Activated CD8-positive, alpha-beta T cell treated with anti-CD3 and anti-CD28 coated beads for 36 hours (primary cell): ENCODE measurements around the gene GHRHR. TPM values are rescaled to one million over a fixed set of nuclear protein-coding genes. Genes with fewer than 3 reads are reported as not detected.

Experiments used
- ATAC-seq: fragments of 200-7000 bp; cut with Tn5 transposase; one replicate; pipeline ENCODE4 v1.10.0; 2021; ENCODE audit warnings: mild to moderate bottlenecking, moderate library complexity
- CTCF ChIA-PET: fragments of 350-600 bp; sonication (Branson Sonifier 250); formaldehyde crosslinking; loops from one replicate; lab custom pipeline; 2021; ENCODE audit warnings: antibody characterized with exemption; lab: Charles Lee
- POLR2A ChIA-PET: fragments of 350-600 bp; sonication (Branson Sonifier 250); formaldehyde crosslinking; loops from one replicate; lab custom pipeline; 2021; ENCODE audit warnings: antibody characterized with exemption; lab: Charles Lee
- DNase-seq: peaks from one replicate; pipeline ENCODE4 v3.0.0-alpha.2; 2020
- H3K27ac Mint-ChIP-seq: one replicate; pipeline ENCODE4 v1.8.0; 2021; ENCODE audit warnings: mild to moderate bottlenecking, mixed read lengths
- H3K27me3 Mint-ChIP-seq: one replicate; pipeline ENCODE4 v1.8.0; 2021; ENCODE audit warnings: mixed read lengths
- H3K36me3 Mint-ChIP-seq: one replicate; pipeline ENCODE4 v1.8.0; 2021; ENCODE audit warnings: low read depth, mixed read lengths
- H3K4me1 Mint-ChIP-seq: one replicate; pipeline ENCODE4 v1.8.0; 2021; ENCODE audit warnings: low read depth, mixed read lengths
- H3K4me3 Mint-ChIP-seq: one replicate; pipeline ENCODE4 v1.8.0; 2021; ENCODE audit warnings: mild to moderate bottlenecking, moderate library complexity, mixed read lengths
- H3K9me3 Mint-ChIP-seq: one replicate; pipeline ENCODE4 v1.8.0; 2021; ENCODE audit warnings: mixed read lengths
- intact Hi-C: fragments of 100-400 bp; cut with micrococcal nuclease; formaldehyde crosslinking; loops from one replicate; pipeline ENCODE4 v1.10.0; 2022
- total RNA-seq, 2 experiments: library from RNA; stranded (reverse); gene quantifications; one replicate each; pipeline ENCODE4 v1.2.3, GENCODE V29; 2021
- TF ChIP-seq, protein P1 (sequence below): fragments of 200-600 bp; IDR thresholded peaks from one replicate; pipeline ENCODE4 v1.8.0; 2022; ENCODE audit warnings: antibody characterized with exemption, mild to moderate bottlenecking

Gene GHRHR
- total RNA-seq, 2 experiments from 2014 or later: not detected

DNA sequence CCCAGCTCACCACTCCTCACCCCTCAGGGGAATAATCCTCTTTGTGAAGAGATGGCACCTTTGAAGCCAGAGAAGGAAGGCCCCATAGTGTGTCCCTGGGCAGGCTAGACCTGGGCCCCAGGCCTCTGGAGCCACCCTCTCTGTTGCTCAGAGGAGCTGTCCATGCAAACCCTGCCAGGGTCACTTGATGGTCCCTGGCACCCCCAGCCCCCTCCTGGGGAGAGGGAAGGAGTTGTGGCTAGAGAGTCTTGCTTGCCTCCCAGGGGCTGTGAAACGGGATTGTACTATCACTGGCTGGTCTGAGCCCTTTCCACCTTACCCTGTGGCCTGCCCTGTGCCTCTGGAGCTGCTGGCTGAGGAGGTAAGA is 5.8 kb downstream of the GHRHR start:
- Mint-ChIP-seq H3K27me3 (peaks cover 16% of the 10 kb centered on the region), H3K27ac (no peak overlapping the region), H3K36me3 (no peaks in the 10 kb centered on the region), H3K4me3 (no peak overlapping the region), H3K4me1 (no peaks in the 10 kb centered on the region), H3K9me3 (no peaks in the 10 kb centered on the region)
- intact Hi-C loops: no loop called here
- ATAC-seq (no peak), DNase-seq (no peak)
- TF ChIP-seq, protein P1, sequence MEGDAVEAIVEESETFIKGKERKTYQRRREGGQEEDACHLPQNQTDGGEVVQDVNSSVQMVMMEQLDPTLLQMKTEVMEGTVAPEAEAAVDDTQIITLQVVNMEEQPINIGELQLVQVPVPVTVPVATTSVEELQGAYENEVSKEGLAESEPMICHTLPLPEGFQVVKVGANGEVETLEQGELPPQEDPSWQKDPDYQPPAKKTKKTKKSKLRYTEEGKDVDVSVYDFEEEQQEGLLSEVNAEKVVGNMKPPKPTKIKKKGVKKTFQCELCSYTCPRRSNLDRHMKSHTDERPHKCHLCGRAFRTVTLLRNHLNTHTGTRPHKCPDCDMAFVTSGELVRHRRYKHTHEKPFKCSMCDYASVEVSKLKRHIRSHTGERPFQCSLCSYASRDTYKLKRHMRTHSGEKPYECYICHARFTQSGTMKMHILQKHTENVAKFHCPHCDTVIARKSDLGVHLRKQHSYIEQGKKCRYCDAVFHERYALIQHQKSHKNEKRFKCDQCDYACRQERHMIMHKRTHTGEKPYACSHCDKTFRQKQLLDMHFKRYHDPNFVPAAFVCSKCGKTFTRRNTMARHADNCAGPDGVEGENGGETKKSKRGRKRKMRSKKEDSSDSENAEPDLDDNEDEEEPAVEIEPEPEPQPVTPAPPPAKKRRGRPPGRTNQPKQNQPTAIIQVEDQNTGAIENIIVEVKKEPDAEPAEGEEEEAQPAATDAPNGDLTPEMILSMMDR: no peak
- ChIA-PET CTCF (interaction anchor here (2.0 to 6.8 kb wide), 3 partner anchors 14 to 153 kb away, joined by 4 to 33 read pairs (median 33); no protein-coding TSS in a partner anchor), POLR2A (no interaction called here)

DNA sequence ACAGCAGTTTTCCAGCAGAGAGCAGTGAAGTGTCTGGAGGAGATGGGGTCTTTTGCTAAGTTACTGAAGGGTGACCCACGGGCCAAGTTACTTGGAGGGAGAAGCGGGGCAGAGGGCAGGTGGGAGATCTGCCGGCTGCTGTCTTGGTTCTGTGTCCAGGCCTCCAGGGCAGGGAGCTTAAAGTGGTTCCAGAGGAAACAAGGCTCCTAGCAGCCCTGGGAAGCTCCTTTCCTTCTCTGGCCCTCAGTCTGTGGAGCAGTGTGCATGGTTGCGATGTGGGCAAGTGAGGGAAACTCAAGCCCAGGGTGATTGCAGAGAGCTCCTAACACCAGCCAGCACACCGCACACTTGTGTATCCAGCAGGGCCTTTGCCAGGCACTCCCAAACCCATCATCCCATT is 6.3 kb downstream of the GHRHR start:
- intact Hi-C loops: no loop called here
- ChIA-PET CTCF (interaction anchor here (2.0 to 6.8 kb wide), 3 partner anchors 14 to 153 kb away, joined by 4 to 33 read pairs (median 33); no protein-coding TSS in a partner anchor), POLR2A (no interaction called here)
- no peak overlapping the region for H3K4me3 Mint-ChIP-seq
- no peaks in the 10 kb centered on the region for H3K9me3 Mint-ChIP-seq
- ATAC-seq (no peak), DNase-seq (no peak)
- no peaks in the 10 kb centered on the region for H3K4me1 Mint-ChIP-seq
- no peak overlapping the region for H3K27ac Mint-ChIP-seq
- TF ChIP-seq, protein P1: no peak
- H3K27me3 Mint-ChIP-seq: peaks cover 16% of the 10 kb centered on the region
- no peaks in the 10 kb centered on the region for H3K36me3 Mint-ChIP-seq

GRCh38 chr7:30970594-30971094 is 6.9 kb downstream of the GHRHR start:
- intact Hi-C loops: no loop called here
- no peak for DNase-seq
- ATAC-seq: no peak
- Mint-ChIP-seq H3K4me3 (no peak overlapping the region), H3K36me3 (no peaks in the 10 kb centered on the region), H3K27me3 (peaks cover 18% of the 10 kb centered on the region), H3K4me1 (no peaks in the 10 kb centered on the region), H3K9me3 (no peaks in the 10 kb centered on the region), H3K27ac (no peak overlapping the region)
- TF ChIP-seq, protein P1: no peak
- ChIA-PET POLR2A (no interaction called here), CTCF (interaction anchor here (0.8 to 6.8 kb wide), 5 partner anchors 11 to 164 kb away, joined by 4 to 33 read pairs (median 5); no protein-coding TSS in a partner anchor)

- ATAC-seq: no peak
- intact Hi-C loops: no loop called here
- no peaks in the 10 kb centered on the region for H3K4me1 Mint-ChIP-seq
- H3K27ac Mint-ChIP-seq: no peak overlapping the region
- ChIA-PET CTCF (interaction anchor here (0.8 to 6.8 kb wide), 6 partner anchors 10 to 163 kb away, joined by 4 to 33 read pairs (median 6); no protein-coding TSS in a partner anchor), POLR2A (interaction anchor here (0.7 kb wide), 1 partner anchor 30 kb away, joined by 3 read pairs; no protein-coding TSS in a partner anchor)
- TF ChIP-seq, protein P1: no peak
- no peak overlapping the region for H3K4me3 Mint-ChIP-seq
- H3K27me3 Mint-ChIP-seq: peaks cover 22% of the 10 kb centered on the region
- no peaks in the 10 kb centered on the region for H3K36me3 Mint-ChIP-seq
- no peaks in the 10 kb centered on the region for H3K9me3 Mint-ChIP-seq
- DNase-seq: no peak
Observed at GRCh38 chr7:30971440-30971839, 7.7 kb downstream of the GHRHR start.

GRCh38 chr7:30971840-30972563 is 8.2 kb downstream of the GHRHR start:
- POLR2A ChIA-PET: interaction anchor here (0.7 kb wide), 1 partner anchor 31 kb away, joined by 3 read pairs; no protein-coding TSS in a partner anchor
- no peaks in the 10 kb centered on the region for H3K4me1 Mint-ChIP-seq
- peaks cover 21% of the 10 kb centered on the region for H3K27me3 Mint-ChIP-seq
- H3K9me3 Mint-ChIP-seq: no peaks in the 10 kb centered on the region
- CTCF ChIA-PET: interaction anchor here (1.6 to 6.8 kb wide), 4 partner anchors 10 to 151 kb away, joined by 5 to 33 read pairs (median 20); no protein-coding TSS in a partner anchor
- no peaks in the 10 kb centered on the region for H3K36me3 Mint-ChIP-seq
- DNase-seq: no peak
- intact Hi-C loops: no loop called here
- TF ChIP-seq, protein P1: no peak
- no peak overlapping the region for H3K27ac Mint-ChIP-seq
- no peak for ATAC-seq
- H3K4me3 Mint-ChIP-seq: no peak overlapping the region
